NCI-H1436 (cell line): ENCODE results near the gene CRYAA.

Experiments
- DNase-seq: peaks from one replicate; lab custom pipeline; 2025; lab: John Stamatoyannopoulos, UW

Gene CRYAA

GRCh38 chr21:43203591-43203990 is 34.8 kb downstream of the CRYAA start:
- DNase-seq: no peak

DNA sequence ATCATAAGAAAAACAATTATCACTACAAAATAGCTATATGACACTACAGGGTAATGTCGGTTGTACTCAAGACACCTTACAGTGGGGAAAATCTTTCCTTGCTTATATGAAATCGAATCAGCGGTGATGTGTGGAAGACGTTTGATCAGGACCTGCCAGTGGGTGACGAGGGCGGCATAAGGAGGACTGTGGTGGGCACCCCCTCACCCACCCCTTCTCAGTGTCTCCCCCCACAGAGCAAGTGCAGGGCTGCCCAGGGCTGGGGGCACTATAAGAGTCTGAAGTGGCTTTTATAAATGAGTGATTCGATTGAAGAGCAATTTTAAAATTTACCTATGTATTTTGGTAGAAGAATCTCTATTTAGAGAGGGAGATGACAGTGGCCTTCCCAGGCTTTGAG is 35.8 kb downstream of the CRYAA start:
- DNase-seq: no peak

GRCh38 chr21:43206231-43207042 is 37.6 kb downstream of the CRYAA start:
- no peak for DNase-seq

DNA sequence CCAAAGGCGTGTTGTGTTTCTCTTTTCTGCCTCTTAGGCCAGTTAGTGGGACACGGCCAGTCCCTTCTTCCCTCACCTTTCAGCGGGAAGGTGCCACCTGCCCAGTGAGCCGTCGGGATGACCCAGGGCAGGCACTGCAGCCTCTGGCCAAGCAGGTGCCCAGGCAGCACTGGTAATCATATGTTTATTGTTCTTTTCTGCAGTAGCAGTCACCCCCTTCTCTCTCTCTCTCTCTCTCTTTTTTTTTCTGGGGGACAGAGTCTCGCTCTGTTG is 38.2 kb downstream of the CRYAA start:
- no peak for DNase-seq

DNA sequence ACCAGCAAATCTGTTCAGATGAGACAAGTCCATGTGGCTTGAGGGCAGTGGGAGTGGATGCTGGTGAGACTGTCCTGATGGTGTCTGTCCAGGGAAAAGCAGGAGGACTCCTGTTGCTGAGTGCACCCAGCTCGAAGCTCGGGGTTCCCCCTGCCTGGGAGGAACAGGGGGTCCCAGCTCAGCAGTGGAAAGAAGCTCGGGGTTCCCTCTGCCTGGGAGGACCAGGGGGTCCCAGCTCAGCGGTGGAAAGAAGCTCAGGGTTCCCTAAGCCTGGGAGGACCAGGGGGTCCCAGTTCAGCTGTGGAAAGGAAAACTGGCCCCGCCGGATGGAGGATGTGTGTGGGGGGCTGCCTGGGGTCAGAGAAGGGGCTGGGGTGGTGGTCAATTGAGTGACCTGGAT is 39.1 kb downstream of the CRYAA start:
- DNase-seq: no peak

- no peak for DNase-seq
Observed at GRCh38 chr21:43208561-43209332, 39.9 kb downstream of the CRYAA start.

DNA sequence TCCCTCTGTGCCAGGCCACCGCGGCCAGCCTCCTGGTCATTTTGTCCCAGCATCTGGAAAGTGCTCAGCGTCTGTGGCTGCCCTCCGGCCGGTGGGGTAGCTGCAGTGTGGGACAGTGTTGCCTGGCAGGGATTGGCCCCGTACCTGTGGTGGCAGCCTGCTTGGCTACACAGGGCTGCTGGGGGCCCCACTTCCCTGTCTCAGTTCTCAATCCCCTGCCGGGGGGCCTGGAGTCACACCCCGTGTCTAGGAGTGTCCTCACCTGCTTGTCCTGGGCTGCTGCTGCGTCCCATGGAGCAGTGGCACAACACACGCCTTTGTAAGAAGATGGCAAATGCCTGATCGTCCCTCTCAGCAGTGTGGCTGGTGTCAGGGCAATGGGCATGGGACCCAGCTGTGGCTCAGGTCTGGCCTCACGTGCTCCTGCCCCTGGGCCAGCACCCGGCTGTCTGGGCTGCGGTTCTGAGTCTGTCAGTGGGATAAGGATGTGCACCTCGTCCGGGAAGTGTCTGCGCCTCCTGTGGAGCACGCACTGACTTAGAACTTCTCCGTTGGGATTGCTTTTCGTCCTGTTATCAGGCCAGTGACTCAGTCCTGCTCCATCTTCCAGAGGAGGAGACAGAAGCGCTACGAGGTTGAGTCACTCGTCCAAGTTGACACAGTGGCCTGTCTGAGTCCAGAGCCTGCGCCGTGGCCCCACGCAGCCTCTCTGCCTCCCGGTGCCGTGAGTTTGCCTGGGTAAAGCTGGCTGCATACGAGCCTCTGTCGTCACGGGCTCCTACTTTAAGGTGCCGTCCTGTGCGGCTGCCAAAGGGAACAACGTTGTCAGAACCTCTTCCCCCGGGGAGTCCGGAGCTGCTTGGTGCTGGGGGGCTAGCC is 41.0 kb downstream of the CRYAA start:
- no peak for DNase-seq

DNA sequence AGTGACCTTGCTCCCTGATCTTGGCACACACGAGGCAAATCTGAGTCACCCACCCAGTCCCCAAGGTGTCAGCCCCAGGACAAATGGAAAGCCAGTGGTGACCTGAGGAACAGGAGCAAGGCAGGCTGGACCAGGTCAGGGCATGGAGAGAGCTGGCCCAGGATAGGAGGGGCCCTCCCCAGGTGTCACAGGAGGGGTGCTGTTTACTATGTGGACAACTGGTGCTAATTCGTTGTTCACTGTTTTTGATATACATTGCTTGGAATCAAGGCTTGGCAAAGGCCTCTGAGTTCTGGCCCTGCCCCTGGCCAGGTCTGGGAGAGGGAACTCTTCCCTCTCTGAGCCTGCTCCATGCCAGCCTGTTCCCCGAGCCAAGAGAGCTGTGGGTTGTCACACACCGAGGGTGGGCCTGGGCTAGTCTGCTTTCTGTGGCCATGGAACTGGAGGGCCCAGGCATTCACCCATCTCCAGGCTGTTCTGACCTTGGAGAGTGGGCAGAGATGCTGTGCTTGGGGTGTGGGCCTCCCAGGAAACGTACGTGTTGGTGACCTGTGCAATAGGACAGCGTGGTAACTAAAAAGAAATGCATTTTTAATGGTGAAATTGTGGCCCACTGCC is 41.8 kb downstream of the CRYAA start:
- no peak for DNase-seq

- DNase-seq: peak; percentile 23
Observed at GRCh38 chr21:43211072-43211759, 42.4 kb downstream of the CRYAA start.

GRCh38 chr21:43211760-43212115 is 42.9 kb downstream of the CRYAA start:
- peak; percentile 32 for DNase-seq
